ENCODE results near the gene MTCH2. TPM values are rescaled to one million over a fixed set of nuclear protein-coding genes. Genes with fewer than 3 reads are reported as not detected.

The MTCH2 gene
- total RNA-seq, 2 donors from 2014 or later, result 48.4 to 56.8 TPM

- Histone ChIP-seq H3K27me3 (replicated peaks; ENCODE audit: insufficient read depth) (no peaks in the 10 kb centered on the region), H3K9me3 (no peaks in the 10 kb centered on the region), H3K4me1 (replicated peaks) (no peaks in the 10 kb centered on the region), H3K36me3 (no peaks in the 10 kb centered on the region), H3K4me3 (no peak overlapping the region), H3K27ac (no peak overlapping the region)
- DNase-seq (ENCODE audit: low spot score), result no peak
- 56% methylated on average over 3 of the region's 3 CpGs for WGBS
- TF ChIP-seq POLR2A (IDR thresholded peaks at IDR 0.05) (no peak), POLR2AphosphoS5 (IDR thresholded peaks at IDR 0.05) (no peak)
- TF ChIP-seq, protein P1, sequence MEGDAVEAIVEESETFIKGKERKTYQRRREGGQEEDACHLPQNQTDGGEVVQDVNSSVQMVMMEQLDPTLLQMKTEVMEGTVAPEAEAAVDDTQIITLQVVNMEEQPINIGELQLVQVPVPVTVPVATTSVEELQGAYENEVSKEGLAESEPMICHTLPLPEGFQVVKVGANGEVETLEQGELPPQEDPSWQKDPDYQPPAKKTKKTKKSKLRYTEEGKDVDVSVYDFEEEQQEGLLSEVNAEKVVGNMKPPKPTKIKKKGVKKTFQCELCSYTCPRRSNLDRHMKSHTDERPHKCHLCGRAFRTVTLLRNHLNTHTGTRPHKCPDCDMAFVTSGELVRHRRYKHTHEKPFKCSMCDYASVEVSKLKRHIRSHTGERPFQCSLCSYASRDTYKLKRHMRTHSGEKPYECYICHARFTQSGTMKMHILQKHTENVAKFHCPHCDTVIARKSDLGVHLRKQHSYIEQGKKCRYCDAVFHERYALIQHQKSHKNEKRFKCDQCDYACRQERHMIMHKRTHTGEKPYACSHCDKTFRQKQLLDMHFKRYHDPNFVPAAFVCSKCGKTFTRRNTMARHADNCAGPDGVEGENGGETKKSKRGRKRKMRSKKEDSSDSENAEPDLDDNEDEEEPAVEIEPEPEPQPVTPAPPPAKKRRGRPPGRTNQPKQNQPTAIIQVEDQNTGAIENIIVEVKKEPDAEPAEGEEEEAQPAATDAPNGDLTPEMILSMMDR (IDR thresholded peaks at IDR 0.05), result no peak
- intact Hi-C loops (cut with DNase I), result no loop called here
Observed at GRCh38 chr11:47605921-47606320, 36.4 kb downstream of the MTCH2 start.

DNA sequence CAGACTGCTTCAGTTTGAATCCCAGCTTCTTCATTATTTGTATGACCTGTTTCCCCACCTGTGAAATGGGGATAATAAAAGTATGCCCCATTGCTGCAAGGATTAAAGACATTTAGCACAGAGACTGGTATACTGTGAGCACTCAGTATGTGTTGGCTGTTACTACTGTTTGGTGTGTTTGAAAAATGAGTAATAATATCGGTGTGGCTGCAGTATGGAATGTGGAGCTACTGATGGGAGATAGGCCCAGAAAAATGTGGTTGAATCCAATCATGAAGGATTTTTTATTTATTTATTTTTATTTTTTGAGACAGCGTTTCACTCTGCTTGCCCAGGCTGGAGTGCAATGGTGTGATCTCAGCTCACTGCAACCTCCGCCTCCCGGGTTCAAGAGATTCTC lies 39.1 kb downstream of the MTCH2 start:
- H3K4me3 ChIP-seq, result no peak overlapping the region
- no peak for DNase-seq (ENCODE audit: low spot score)
- no peaks in the 10 kb centered on the region for H3K36me3 ChIP-seq
- intact Hi-C loops (cut with DNase I), result no loop called here
- H3K9me3 ChIP-seq, result no peaks in the 10 kb centered on the region
- TF ChIP-seq POLR2A (IDR thresholded peaks at IDR 0.05), result no peak
- TF ChIP-seq, protein P1 (IDR thresholded peaks at IDR 0.05), result no peak
- no peak for TF ChIP-seq POLR2AphosphoS5 (IDR thresholded peaks at IDR 0.05)
- no peaks in the 10 kb centered on the region for H3K27me3 ChIP-seq (replicated peaks; ENCODE audit: insufficient read depth)
- 83% methylated on average over 4 of the region's 4 CpGs for WGBS
- no peak overlapping the region for H3K27ac ChIP-seq
- H3K4me1 ChIP-seq (replicated peaks), result no peaks in the 10 kb centered on the region

- TF ChIP-seq, protein P1 (IDR thresholded peaks at IDR 0.05), result no peak
- TF ChIP-seq POLR2A (IDR thresholded peaks at IDR 0.05) (no peak), POLR2AphosphoS5 (IDR thresholded peaks at IDR 0.05) (no peak)
- Histone ChIP-seq H3K4me3 (no peak overlapping the region), H3K36me3 (no peaks in the 10 kb centered on the region), H3K27ac (no peak overlapping the region), H3K4me1 (replicated peaks) (no peaks in the 10 kb centered on the region), H3K27me3 (replicated peaks; ENCODE audit: insufficient read depth) (no peaks in the 10 kb centered on the region), H3K9me3 (no peaks in the 10 kb centered on the region)
- no peak for DNase-seq (ENCODE audit: low spot score)
- intact Hi-C loops (cut with DNase I), result no loop called here
- WGBS, result 71% methylated on average over 4 of the region's 4 CpGs
Observed at GRCh38 chr11:47599902-47600301, 42.5 kb downstream of the MTCH2 start.

DNA sequence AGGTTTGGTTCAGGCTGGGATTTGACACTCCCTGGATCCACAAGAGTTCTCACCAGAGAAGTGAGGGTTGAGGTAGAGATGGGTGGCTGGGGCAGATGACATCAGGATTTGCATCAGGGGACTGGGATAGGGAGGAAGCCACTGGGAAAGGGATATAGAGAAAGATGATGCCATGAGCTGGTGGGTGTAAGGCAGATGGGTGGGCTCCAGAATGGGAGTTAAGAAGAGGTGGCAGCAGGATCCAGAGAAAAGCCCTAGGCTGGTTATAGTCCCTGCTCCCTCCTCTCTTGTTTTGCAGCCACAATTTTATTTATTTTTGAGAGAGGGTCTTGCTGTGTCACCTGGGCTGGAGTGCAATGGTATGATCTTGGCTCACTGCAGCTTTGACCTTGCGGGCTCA lies 46.4 kb downstream of the MTCH2 start:
- H3K4me1 ChIP-seq (replicated peaks), result no peaks in the 10 kb centered on the region
- H3K36me3 ChIP-seq, result no peaks in the 10 kb centered on the region
- H3K9me3 ChIP-seq, result no peaks in the 10 kb centered on the region
- peaks cover 3% of the 10 kb centered on the region for H3K27me3 ChIP-seq (replicated peaks; ENCODE audit: insufficient read depth)
- DNase-seq (ENCODE audit: low spot score), result no peak
- intact Hi-C loops (cut with DNase I), result no loop called here
- TF ChIP-seq POLR2AphosphoS5 (IDR thresholded peaks at IDR 0.05) (no peak), POLR2A (IDR thresholded peaks at IDR 0.05) (no peak)
- TF ChIP-seq, protein P1 (IDR thresholded peaks at IDR 0.05), result no peak
- no peak overlapping the region for H3K4me3 ChIP-seq
- 87% methylated on average over 1 of the region's 1 CpG for WGBS
- H3K27ac ChIP-seq, result no peak overlapping the region

GRCh38 chr11:47595029-47595428 lies 47.3 kb downstream of the MTCH2 start:
- no peaks in the 10 kb centered on the region for H3K9me3 ChIP-seq
- intact Hi-C loops (cut with DNase I), result no loop called here
- DNase-seq (ENCODE audit: low spot score), result no peak
- TF ChIP-seq POLR2AphosphoS5 (IDR thresholded peaks at IDR 0.05) (no peak), POLR2A (IDR thresholded peaks at IDR 0.05) (no peak)
- TF ChIP-seq, protein P1 (IDR thresholded peaks at IDR 0.05), result no peak
- no peak overlapping the region for H3K27ac ChIP-seq
- peaks cover 3% of the 10 kb centered on the region for H3K27me3 ChIP-seq (replicated peaks; ENCODE audit: insufficient read depth)
- H3K4me3 ChIP-seq, result no peak overlapping the region
- WGBS, result 51% methylated on average over 7 of the region's 7 CpGs
- no peaks in the 10 kb centered on the region for H3K4me1 ChIP-seq (replicated peaks)
- H3K36me3 ChIP-seq, result no peaks in the 10 kb centered on the region
